Ovary (tissue), 3 donors: ENCODE data around the gene ZNF503.

ENCODE experiments used
- EP300 ChIP-seq: sonication (generic); formaldehyde crosslinking; IDR thresholded peaks from one replicate; pipeline ENCODE4 v1.6.1; 2017; ENCODE audit warnings: antibody characterized with exemption
- POLR2A ChIP-seq: fragments of 450-650 bp; IDR thresholded peaks from one replicate; pipeline ENCODE4 v1.6.1; 2017; ENCODE audit warnings: antibody characterized with exemption, mild to moderate bottlenecking, moderate library complexity
- TF ChIP-seq, protein P1 (sequence below), 3 donors: fragments of 450-650 bp in 2 of 3; fragments of 200-600 bp in 1 of 3; IDR thresholded peaks; one replicate each; pipeline versions ENCODE4 v1.5.1 to v1.8.0; 2016 to 2022; ENCODE audit warnings: antibody characterized with exemption in 3 of 3, mild to moderate bottlenecking in 1 of 3
- donor health status: DM: no; HTN: no; CAD: no.

DNA sequence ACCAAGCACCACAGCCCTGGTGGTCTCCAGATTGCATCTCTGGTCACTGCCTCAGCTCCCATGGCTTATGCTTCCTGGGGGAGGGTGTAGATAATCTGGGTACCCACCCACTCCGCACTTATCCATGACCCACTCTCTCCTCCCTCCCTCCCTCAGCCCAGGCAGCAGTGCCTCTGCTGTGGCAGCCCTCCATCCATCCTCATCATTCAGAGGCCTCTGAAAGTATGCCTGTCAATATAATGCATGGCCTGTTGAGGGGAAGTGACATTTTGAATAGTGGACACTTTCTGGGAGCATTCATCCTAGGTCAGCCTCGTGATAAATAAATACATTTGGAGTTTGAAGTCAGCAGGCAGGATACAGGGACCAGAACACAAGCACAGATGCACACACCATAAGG, 23.2 kb downstream of the ZNF503 start:
- no peak for TF ChIP-seq EP300
- no peak for TF ChIP-seq POLR2A
- TF ChIP-seq, protein P1, sequence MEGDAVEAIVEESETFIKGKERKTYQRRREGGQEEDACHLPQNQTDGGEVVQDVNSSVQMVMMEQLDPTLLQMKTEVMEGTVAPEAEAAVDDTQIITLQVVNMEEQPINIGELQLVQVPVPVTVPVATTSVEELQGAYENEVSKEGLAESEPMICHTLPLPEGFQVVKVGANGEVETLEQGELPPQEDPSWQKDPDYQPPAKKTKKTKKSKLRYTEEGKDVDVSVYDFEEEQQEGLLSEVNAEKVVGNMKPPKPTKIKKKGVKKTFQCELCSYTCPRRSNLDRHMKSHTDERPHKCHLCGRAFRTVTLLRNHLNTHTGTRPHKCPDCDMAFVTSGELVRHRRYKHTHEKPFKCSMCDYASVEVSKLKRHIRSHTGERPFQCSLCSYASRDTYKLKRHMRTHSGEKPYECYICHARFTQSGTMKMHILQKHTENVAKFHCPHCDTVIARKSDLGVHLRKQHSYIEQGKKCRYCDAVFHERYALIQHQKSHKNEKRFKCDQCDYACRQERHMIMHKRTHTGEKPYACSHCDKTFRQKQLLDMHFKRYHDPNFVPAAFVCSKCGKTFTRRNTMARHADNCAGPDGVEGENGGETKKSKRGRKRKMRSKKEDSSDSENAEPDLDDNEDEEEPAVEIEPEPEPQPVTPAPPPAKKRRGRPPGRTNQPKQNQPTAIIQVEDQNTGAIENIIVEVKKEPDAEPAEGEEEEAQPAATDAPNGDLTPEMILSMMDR (IDR thresholded peaks at IDR 0.05) = no peak
